GM10248 (cell line): ENCODE results near the gene TNNT3.
"Not testable (repeated sequence)": the region's sequence is repeated elsewhere in the genome, so short reads cannot be mapped to it uniquely, and the experiment has no call there.

Experiments
- CTCF ChIA-PET: fragments of 300-600 bp; sonication (Branson Sonifier 250); formaldehyde crosslinking; extraction: SDS; loops from one replicate; lab custom pipeline; 2021; ENCODE audit warnings: antibody characterized with exemption; lab: Yijun Ruan, JAX
- POLR2A ChIA-PET: fragments of 350-650 bp; sonication (Branson Sonifier 250); formaldehyde crosslinking; extraction: SDS; loops from one replicate; lab custom pipeline; 2020; ENCODE audit warnings: antibody characterized with exemption; lab: Yijun Ruan, JAX
- DNase-seq: peaks from one replicate; pipeline ENCODE4 v3.0.0; 2012; ENCODE audit errors: extremely low spot score
- TF ChIP-seq, protein P1 (sequence below): IDR thresholded peaks from 2 replicates; pipeline ENCODE4 v1.5.1; 2012; ENCODE audit warnings: mild to moderate bottlenecking, low read depth; ENCODE audit errors: extremely low read depth, missing control alignments, control extremely low read depth

TNNT3 gene

DNA sequence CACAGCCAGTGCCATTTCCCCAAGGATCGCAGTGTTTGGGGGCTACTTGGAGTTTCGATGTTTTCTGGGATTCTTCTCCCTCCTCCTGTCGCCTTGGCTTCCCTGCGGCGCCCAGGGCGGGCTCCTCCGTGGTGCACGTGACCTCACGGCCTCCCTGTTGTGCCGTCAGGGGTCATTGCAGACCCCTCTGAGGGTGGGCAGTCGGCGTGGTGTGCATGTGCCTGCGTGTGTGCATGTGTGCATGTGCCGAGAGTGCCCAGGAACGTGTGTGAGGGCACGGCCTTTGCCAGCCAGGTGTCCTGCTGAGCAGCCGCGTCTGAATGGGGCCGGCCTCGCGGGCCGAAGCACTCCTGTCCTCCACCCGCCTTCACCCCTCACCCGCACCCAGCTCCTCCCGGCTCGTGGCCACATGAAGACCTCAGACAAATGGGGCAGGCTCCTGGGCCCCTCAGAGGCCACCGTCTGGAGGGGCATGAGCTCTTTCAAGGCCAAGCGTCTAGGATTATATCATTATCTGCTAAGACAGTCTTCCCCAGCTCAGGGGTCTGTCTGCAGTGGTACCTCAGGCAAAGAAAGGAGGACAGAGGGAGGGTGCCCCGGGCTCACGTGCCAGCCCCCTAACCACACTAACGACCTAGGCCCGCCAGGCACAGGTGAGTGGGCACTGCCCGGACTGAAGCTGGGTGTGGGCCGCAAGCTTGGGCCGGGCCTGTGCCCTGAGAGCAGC, 18.3 kb downstream of the TNNT3 start:
- ChIA-PET CTCF (interaction anchor here (1.2 to 1.6 kb wide), 3 partner anchors 31 to 61 kb away, joined by 3 to 4 read pairs (median 4); no protein-coding TSS in a partner anchor), POLR2A (interaction anchor here (1.1 kb wide), 1 partner anchor 83 kb away, joined by 3 read pairs; no protein-coding TSS in a partner anchor)
- TF ChIP-seq, protein P1, sequence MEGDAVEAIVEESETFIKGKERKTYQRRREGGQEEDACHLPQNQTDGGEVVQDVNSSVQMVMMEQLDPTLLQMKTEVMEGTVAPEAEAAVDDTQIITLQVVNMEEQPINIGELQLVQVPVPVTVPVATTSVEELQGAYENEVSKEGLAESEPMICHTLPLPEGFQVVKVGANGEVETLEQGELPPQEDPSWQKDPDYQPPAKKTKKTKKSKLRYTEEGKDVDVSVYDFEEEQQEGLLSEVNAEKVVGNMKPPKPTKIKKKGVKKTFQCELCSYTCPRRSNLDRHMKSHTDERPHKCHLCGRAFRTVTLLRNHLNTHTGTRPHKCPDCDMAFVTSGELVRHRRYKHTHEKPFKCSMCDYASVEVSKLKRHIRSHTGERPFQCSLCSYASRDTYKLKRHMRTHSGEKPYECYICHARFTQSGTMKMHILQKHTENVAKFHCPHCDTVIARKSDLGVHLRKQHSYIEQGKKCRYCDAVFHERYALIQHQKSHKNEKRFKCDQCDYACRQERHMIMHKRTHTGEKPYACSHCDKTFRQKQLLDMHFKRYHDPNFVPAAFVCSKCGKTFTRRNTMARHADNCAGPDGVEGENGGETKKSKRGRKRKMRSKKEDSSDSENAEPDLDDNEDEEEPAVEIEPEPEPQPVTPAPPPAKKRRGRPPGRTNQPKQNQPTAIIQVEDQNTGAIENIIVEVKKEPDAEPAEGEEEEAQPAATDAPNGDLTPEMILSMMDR = no peak
- no peak for DNase-seq

DNA sequence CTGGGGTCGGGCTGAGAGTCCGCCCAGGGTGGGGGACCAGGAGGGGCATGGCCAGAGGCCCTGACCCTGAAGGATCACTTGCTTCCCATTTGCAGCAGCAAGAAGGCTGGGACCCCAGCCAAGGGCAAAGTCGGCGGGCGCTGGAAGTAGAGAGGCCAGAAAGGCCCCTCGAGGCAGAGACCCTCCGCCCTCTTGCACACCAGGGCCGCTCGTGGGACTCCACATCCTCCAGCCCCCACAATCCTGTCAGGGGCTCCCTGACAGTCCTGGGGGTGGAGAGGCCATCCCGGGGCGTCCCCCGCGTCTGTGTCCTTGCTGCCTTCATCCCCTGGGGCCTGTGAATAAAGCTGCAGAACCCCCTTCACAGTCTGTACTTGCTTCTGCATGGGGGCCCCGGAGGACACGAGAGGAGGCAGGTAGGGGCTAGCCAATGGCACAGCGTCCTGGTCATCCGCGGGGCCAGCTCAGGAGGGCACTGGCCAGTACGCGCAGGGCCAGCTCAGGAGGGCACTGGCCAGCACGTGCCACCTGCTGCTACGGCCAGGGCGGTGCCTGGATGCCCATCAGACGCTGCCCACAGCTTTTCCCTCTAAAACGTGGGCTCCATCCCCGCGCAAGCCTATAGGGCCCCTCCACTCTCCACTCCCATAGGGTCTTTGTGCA, 19.0 kb downstream of the TNNT3 start:
- CTCF ChIA-PET = interaction anchor here (1.2 to 1.6 kb wide), 3 partner anchors 32 to 62 kb away, joined by 3 to 4 read pairs (median 4); no protein-coding TSS in a partner anchor
- no peak for DNase-seq
- POLR2A ChIA-PET = interaction anchor here (1.1 kb wide), 1 partner anchor 84 kb away, joined by 3 read pairs; no protein-coding TSS in a partner anchor
- TF ChIP-seq, protein P1 = no peak

DNA sequence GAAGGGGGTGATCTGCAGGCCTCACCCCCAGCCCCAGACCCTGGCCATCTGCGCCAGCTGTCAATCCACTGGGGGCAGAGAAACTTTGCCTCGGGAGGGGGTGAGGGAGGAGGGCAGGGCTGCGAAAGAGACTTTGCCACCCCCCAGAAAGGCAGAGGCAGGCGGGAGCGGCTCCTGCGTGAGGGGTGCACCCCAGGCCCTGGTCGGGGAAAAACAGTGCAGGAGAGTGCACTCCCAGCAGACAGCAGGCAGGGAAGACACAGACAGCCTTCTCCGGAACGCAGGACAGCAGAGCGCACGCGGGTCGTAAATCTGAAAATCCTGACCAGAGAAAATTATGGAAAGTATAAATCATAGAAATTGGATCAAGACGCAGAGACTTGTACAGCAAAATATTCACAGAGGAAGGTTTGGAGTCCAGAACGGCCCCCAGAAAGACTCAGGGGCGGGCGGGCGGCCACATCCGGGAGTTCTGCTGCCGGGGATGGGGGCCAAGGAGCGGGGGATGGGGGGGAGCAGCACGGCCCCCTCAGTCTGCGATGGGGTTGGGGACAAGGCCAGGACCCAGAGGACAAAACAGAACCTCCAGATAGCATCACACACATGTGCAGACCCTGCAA, 19.6 kb downstream of the TNNT3 start:
- no peak for DNase-seq
- TF ChIP-seq, protein P1 = no peak
- CTCF ChIA-PET = interaction anchor here (1.2 to 1.6 kb wide), 3 partner anchors 32 to 63 kb away, joined by 3 to 4 read pairs (median 4); no protein-coding TSS in a partner anchor
- POLR2A ChIA-PET = no interaction called here

DNA sequence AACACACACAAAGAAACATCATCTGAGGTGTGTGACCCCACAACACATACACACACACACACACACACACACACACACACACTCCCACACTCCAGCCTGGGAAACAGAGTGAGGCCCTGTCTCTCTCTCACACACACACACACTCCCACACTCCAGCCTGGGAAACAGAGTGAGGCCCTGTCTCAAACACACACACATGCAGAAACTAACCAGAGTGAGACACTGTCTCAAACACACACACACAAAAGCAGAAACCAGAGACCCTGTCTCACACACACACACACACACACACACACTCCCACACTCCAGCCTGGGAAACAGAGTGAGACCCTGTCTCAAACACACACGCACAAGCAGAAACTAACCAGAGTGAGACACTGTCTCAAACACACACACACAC, 20.3 kb downstream of the TNNT3 start:
- POLR2A ChIA-PET, DNase-seq, CTCF ChIA-PET: not testable (repeated sequence)

DNA sequence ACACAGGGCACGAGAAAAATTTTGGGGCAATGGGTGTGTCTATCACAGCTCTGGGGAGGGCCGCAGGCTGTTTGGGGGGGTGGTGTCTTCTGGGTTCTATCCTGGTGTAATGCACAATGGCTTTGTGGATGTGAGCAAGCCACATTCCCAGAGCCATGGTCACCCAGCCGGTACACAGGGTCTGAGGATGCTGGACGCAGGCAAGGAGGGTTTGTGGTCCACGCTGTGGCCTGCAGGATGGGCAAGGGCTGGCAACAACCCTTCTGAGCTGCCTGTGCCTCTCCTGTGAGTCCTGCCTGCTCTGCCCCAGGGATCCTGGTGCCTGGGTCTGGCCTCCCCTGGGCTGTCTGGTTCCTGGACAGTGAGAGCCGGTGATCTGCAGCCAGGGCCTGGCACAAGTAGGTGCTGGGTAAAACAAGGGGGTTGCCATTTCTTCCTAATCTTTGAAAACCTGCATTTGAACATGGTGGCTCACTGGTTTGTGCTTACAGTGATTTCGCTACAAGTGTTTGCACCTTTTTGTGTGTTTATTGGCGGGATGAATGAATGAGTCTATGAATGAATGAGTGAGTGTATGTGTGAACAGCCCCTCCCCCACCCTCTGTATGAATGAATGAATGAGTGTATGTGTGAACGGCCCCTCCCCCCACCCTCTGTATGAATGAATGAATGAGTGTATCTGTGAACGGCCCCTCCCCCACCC, 23.2 kb downstream of the TNNT3 start:
- CTCF ChIA-PET = interaction anchor here (1.0 to 2.4 kb wide), 3 partner anchors 44 to 61 kb away, joined by 3 to 7 read pairs (median 4); no protein-coding TSS in a partner anchor
- TF ChIP-seq, protein P1 = no peak
- no peak for DNase-seq
- POLR2A ChIA-PET = interaction anchor here (1.1 kb wide), 1 partner anchor 47 kb away, joined by 4 read pairs; no protein-coding TSS in a partner anchor

DNA sequence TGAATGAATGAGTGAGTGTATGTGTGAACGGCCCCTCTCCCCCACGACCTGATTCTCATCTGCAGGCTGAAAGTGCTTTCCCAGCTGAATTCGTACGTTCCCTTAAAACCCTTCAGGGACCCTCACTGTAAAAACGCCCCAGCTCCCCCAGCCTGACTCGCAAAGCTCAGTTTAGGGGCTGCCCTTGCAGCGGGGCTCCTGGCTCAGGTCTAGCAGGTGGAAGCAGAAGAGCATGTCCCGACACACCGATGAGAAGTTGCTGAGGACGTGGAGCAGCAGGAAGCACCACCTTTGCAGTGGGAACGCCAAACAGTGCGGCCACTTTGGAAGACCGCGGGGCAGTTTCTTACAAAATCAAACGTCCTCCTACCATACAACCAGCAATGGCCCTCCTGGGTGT, 24.1 kb downstream of the TNNT3 start:
- no peak for DNase-seq
- ChIA-PET POLR2A (no interaction called here), CTCF (interaction anchor here (1.7 kb wide), 1 partner anchor 61 kb away, joined by 4 read pairs; no protein-coding TSS in a partner anchor)
- TF ChIP-seq, protein P1 = no peak
